ENCODE results near the gene P2RY12. TPM values are rescaled to one million over a fixed set of nuclear protein-coding genes. Genes with fewer than 3 reads are reported as not detected.

Gene P2RY12
- total and polyA plus RNA-seq, 2 of the 8 experiments (the other 6 are each of a cell fraction or from before 2014, with no cell fraction given) = not detected

DNA sequence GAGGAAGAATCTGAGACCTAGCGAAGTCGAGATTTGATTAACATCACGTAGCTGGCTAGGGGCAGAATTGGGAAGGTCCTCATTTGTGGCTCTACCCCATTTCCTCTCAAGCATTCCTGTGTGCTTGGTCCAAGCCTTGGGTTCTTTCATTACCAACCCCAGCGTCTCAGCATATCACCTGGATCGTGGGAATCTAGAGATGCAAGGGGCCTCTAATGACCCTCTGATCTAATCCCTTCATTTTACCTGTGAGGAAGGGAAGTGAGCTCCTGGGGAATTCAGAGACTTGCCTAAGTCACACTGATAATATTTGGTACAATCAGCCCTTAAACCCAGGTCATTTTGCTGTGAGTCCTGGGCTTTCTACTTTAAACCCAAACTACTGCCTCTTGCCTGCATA, 70.0 kb downstream of the P2RY12 start (continued):
- TF ChIP-seq BRCA1 (IDR thresholded peaks at IDR 0.05; ENCODE audit: low read depth, low read length) (no peak), GABPA (IDR thresholded peaks at IDR 0.05; ENCODE audit: borderline replicate concordance, insufficient read depth, low read length) (no peak), TBP (IDR thresholded peaks at IDR 0.05; ENCODE audit: low read depth, low read length) (no peak), GTF2F1 (IDR thresholded peaks at IDR 0.05; ENCODE audit: borderline replicate concordance, low read depth, low read length) (no peak), YY1 (IDR thresholded peaks at IDR 0.05; ENCODE audit: low read depth, low read length) (no peak), SIX5 (IDR thresholded peaks at IDR 0.05; ENCODE audit: low read depth, low read length) (no peak)
- TF ChIP-seq, protein P1, sequence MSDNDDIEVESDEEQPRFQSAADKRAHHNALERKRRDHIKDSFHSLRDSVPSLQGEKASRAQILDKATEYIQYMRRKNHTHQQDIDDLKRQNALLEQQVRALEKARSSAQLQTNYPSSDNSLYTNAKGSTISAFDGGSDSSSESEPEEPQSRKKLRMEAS (IDR thresholded peaks at IDR 0.05) = no peak
- TF ChIP-seq, protein P2, sequence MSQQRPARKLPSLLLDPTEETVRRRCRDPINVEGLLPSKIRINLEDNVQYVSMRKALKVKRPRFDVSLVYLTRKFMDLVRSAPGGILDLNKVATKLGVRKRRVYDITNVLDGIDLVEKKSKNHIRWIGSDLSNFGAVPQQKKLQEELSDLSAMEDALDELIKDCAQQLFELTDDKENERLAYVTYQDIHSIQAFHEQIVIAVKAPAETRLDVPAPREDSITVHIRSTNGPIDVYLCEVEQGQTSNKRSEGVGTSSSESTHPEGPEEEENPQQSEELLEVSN (IDR thresholded peaks at IDR 0.05) = no peak
- TF ChIP-seq, protein P3, sequence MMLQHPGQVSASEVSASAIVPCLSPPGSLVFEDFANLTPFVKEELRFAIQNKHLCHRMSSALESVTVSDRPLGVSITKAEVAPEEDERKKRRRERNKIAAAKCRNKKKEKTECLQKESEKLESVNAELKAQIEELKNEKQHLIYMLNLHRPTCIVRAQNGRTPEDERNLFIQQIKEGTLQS (IDR thresholded peaks at IDR 0.05; ENCODE audit: insufficient read depth, low read depth, low read length) = no peak

All from H1 (cell line).